GM19099 (cell line): ENCODE results near the gene SLC4A8.

Experiments used
- POLR2A ChIP-seq: IDR thresholded peaks from 3 replicates; pipeline ENCODE4 v1.6.1; 2011; ENCODE audit warnings: low read depth; ENCODE audit not compliant: insufficient read length; ENCODE audit errors: extremely low read depth

The SLC4A8 gene

DNA sequence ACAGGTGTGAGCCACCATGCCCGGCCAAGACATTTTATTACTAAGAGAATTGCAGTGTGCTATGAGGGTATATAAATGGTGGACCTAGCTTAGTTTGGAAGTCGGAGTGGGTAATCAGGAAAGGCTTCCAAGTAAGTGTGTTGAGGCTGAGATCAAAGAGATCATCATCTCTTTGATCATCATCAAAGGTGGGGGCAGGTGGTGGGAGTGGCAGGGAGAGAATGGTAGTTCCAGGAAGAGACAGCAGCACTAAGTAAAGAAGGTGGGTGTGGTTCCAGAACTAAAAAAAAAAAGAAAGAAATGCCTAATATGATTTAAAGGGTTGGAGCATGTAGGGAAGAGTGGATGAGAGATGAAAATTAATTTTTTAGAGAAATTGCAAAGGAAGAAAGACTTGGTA is 14.7 kb downstream of the SLC4A8 start:
- no peak for TF ChIP-seq POLR2A

DNA sequence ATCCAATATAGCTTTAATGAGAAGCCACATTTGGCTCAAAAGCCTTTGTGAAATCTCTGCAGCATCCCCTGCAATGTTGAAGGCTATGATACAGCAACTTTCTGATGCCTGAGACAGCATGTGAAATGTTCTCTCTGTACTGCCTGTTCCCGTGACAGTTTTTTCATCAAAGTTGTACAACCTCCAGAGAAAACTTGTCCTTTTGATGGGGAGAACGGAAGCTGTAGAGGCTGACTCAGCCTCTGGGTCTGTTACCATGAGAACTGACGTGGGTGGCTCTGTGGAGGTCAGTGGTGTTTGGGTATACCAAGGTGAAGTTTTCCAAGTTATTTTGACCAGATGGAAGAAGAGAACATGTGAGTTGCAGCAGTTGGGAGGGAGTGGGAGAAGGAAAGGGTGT is 17.0 kb downstream of the SLC4A8 start:
- TF ChIP-seq POLR2A = no peak

DNA sequence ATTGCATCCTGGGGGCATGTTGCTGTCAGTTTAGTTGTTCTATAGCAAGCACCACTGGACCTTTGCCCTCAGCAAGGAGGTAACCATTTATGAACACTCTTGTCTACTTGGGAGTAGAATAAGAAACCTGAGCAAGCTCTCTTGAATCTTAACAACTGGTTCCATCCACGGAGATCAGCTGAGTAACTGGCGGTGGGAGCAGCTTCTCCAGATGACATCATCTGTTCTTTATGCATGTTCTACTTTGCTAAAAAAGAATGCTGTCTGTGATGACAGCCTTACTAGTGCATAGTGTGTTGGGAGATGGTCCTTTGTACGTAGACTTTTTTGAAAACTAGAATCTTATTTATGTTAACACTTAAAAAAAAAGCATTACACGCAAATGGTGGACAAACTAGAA is 17.7 kb downstream of the SLC4A8 start:
- no peak for TF ChIP-seq POLR2A

DNA sequence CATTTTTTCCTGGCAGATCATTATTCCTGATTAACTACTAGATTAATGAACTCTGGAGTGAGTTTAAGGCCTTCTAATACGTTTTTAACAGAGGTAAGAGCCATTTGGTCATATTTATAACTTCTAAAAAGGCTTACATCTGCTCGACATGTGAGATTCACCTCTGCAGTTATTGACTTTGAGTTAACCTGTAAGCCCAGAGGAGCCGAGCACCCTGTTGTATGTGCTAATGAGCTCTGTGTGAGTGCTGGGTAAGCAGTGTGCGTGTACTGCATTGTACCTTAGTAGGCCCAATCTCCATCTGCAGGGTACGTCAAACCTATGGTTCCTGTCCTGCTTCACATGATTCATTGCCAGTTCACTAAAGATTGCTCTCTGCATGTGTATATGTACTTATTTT is 18.9 kb downstream of the SLC4A8 start:
- TF ChIP-seq POLR2A = no peak

DNA sequence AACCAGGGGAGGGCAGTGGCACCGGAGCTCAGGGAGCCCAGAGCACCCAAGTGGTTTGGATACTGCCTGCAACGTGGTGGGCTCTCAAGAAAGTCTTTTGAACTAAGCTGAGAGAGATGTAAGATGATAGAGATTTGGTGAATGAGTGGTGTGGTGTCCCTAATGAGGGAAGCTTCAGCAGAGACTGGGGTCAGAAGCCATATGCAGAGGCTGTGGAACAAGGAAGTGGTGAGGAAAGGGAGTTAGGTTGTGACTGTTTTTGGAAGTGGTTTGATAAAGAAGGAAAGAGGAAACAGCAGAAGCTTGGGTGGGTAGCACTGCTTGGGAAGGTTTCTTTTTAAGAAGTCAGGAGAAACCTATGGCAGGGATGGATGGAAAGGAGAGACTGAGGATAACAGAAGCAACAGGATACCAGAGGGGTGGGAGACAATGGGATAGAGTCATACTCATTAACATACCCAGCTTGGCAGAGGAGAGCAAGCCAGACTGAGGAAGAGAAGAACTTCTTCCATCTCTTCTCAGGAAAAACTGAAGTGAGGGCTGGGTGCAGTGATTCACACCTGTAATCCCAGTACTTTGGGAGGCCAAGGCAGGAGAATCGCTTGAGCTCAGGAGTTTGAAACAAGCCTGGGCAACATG is 24.1 kb downstream of the SLC4A8 start:
- TF ChIP-seq POLR2A = no peak

DNA sequence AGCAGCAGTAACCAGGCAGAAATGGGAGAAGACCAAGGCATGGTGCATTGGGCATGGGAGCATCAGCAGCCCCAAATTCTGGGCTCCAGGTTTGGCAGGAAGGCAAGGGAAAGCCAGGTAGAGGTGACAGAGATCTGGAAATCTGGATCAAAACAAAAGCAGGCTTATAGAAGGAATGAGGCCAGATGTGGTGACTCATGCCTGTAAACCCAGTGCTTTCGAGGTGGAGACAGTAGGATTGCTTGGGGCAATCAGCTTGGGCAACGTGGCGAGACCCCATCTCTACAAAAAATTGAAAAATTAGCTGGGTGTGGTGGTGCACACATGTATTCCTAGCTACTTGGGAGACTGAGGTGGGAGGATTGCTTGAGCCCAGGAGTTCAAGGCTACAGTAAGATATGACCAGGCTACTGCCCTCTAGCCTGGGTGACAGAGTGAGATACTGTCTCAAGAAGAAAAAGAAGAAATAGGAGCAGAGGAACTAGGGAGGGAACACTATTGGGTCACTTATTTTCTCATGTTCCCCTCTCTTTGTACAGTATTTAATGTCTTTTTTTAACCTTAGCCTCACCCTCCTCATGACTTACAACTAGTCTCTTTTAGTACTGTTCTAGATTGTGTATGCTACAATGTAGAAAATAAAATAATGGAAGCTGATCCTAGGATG is 25.1 kb downstream of the SLC4A8 start:
- TF ChIP-seq POLR2A = no peak

DNA sequence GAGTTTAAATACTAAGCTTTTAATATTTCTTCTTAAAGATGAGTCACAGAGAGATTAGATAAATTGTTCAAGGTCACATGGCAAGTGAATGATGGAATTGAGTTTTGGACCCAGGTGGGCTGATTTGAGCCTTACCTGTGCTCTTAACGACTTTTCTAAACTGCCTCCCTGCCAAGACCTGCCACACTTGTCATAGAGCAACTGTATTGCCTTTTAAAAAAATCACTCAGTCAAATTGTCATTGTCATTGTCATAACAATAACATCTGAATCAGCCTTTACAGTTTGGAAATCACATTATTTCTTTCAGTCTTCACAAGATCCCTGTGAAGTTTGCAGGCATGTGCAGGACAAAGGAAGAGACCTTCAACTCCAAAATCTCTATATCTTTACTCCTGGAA is 25.7 kb downstream of the SLC4A8 start:
- TF ChIP-seq POLR2A = no peak

DNA sequence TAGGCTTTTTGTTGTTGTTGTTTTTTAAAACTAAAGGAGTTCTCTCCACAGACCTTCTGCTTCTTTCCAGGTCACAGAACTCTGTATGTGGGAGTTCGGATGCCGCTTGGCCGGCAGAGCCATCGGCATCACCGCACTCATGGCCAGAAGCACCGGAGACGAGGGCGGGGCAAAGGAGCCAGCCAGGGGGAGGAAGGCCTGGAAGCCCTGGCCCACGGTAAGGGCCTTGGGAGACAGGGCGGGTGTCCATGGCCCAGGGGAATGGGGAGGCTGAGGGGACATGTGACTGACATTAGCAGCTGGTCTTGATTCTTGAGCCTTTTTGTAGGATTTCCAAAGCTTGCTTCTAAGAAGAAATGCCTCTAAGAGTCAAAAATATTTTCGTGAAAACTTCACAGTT is 26.2 kb downstream of the SLC4A8 start:
- TF ChIP-seq POLR2A = no peak

DNA sequence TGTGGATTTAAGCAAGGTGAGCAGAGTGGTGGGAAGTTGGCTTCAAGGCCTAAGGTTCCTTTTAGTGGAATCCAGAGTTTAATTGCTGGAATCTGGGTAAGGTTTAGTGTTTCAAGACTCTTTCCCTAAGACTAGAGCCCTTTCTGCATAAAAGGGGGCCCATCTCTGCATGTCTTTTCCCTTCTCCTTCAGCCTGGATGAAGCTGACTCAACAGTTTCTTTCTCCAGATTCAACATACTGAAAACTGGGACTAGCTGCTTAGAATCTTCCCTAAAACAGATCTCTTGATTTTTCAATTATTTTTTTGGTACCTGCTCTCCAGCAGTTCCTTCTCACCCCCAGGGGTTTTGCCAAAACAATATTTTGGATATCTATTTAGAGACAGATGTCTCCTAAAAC is 34.0 kb downstream of the SLC4A8 start:
- TF ChIP-seq POLR2A = no peak

DNA sequence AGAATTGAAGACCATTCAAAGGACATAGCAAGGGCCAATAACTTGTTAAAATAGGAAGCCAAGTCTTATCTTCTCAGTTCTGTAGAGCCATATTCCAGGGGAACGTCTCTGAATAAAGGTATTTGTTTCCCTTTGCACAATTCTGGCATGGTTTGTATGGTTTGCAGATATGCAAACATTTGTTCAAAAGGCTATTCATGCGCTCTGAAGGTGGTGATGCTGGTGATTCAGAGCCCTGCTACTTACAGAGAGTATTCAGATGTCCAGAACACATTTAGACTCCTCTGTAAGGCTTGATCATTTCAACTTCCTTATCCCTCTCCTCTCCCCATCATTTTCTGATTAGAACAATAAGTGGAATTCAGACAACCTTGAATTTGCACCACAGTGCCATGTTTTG is 35.9 kb downstream of the SLC4A8 start:
- TF ChIP-seq POLR2A = no peak

DNA sequence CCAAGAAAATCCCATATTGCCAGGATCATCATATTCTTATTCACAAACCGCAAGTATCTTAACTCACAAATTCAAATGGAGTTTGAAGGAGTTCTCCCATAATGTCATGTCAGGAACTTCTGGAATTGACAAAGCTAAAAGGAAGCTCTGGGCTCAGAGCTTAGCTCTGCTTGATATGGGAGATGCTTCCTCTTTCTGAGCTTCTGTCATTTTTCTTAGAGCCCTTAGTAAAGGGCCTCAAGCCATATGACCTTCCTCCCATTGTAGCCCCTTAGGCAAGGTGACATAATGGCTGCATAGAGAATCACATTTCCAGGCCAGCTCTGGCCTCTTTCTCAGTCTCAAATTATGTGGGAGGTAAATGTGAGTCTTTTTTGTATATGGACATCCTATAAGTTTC is 40.9 kb downstream of the SLC4A8 start:
- TF ChIP-seq POLR2A = no peak

DNA sequence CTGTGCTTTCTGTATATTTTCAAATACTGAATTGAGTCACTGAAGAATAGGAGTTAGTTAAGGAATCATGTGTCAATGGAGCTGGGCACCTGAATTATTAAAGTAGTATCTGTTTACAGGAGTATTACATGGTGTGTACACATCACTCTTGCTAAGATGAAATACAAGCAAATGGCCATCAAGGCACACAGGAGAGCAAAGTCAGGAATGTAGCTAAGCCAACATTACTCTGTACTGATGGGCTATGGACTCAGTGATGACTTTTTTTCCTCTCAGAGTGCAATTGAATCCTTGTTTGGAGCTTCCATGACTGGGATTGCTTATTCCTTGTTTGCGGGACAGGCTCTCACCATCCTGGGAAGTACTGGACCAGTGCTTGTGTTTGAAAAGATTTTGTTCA is 45.5 kb downstream of the SLC4A8 start:
- TF ChIP-seq POLR2A = no peak

DNA sequence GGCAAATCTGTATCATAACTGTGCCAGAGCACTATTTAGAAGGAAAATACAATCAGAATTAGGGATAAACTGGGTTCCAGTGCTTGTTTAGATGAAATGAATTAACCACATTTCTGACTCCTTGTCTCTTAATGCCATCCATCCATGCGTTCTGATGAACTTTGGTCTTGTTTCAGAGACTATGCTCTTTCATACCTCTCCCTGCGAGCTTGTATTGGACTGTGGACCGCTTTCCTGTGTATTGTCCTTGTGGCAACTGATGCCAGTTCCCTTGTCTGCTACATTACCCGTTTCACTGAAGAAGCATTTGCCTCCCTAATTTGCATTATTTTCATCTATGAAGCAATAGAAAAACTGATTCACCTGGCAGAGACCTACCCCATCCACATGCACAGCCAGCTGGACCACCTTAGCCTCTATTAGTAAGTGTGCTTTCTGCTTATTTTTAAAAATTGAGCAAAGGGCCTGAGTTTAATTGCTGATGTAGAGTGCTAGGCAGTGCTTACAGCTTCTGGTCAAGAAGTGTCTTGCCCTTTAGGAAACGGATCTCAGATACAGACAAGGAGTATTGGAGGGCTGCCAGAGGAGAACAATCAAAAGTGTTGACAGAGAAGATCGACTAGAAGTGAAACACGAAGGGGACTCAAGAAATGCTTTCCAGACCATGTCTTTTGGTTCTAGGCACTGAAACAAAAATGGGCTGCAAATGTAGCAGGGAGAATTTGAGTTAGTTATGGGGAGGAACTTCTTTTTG is 46.7 kb downstream of the SLC4A8 start:
- TF ChIP-seq POLR2A = no peak

DNA sequence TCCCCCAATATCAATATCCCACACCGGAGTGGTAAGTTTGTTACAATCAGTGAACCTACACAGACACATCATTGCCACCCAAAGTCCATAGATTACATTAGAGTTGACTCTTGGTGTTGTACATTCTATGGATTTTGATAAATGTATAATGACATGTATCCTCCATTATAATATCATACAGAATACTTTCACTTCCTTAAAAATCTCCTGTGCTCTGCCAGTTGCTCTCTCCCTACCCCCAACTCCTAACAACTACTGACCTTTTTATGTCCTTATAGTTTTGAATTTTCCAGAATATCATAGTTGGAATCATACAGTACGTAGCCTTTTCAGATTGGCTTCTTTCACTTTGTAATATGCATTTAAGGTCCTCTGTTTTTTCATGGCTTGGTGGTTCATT is 48.4 kb downstream of the SLC4A8 start:
- TF ChIP-seq POLR2A = no peak

DNA sequence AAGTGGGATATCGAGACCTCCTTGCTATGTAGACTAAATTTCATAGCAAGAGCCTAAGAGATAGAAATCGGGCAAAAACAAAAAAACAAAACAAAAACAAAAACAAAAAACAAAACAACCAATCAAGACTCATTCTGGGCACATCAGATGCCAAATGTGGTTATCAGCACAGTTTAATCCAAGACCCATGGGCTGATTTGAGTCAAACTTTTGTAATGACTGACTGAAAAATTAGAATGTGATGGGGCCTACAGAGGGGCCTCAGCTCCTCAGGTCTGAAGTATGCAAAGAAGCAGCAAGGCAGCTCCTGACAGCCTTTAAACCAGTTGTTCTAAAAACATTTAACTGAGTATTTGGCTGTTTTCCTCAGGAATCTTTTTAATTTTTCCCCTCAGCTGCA is 49.3 kb downstream of the SLC4A8 start:
- TF ChIP-seq POLR2A = no peak

DNA sequence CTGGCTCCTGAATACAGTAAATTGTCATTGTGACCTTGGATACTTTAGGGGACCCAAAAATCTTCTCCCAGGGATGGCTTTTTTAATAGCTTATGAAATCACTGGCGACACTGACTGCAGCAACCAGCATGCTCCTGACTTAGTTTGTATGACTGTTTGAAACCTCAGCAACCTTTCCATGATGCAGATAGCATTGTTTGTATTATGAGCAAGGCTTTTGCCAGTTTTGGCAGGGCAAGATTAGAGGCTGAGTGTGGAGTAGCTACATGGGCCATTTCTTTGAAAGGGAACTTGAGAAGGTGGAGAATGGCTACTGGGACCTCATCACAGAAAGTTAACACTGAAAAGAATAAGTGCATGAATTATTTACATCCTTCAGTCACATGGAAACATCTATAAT is 50.9 kb downstream of the SLC4A8 start:
- TF ChIP-seq POLR2A = no peak
